ENCODE results near the gene CFL1.
"Not testable (repeated sequence)": the region's sequence is repeated elsewhere in the genome, so short reads cannot be mapped to it uniquely, and the experiment has no call there.

Gene CFL1

DNA sequence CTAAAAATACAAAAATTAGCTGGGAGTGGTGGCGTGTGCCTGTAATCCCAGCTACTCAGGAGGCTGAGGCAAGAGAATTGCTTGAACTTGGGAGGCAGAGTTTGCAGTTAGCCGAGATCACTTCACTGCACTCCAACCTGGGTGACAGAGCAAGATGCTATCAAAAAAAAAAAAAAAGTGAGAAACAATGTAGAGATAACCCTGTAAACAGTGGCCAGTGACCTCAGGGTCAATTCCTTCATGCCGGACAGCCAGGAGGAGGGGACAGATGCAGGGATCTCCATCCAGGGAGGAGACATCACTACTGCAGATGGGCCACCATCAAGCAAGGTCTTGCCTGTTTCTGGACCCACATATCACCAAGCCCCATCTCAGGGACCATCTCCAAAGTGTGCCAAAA lies 10.2 kb downstream of the CFL1 start:
- in situ Hi-C loops (cut with HindIII; ENCODE audit: low sequenced_read_pairs) = no loop called here
- DNase-seq (ENCODE audit: low read depth) = no peak
- TF ChIP-seq CTCF (IDR thresholded peaks at IDR 0.05; ENCODE audit: low read depth, low read length, missing control alignments) = no peak
- no peak overlapping the region for H3K4me3 ChIP-seq (ENCODE audit: low read depth, low read length)

- in situ Hi-C loops (cut with HindIII; ENCODE audit: low sequenced_read_pairs) = no loop called here
- TF ChIP-seq CTCF (IDR thresholded peaks at IDR 0.05; ENCODE audit: low read depth, low read length, missing control alignments) = no peak
- H3K4me3 ChIP-seq (ENCODE audit: low read depth, low read length) = no peak overlapping the region
- DNase-seq (ENCODE audit: low read depth) = no peak
Measured at GRCh38 chr11:65844231-65844872, 13.6 kb downstream of the CFL1 start.

DNA sequence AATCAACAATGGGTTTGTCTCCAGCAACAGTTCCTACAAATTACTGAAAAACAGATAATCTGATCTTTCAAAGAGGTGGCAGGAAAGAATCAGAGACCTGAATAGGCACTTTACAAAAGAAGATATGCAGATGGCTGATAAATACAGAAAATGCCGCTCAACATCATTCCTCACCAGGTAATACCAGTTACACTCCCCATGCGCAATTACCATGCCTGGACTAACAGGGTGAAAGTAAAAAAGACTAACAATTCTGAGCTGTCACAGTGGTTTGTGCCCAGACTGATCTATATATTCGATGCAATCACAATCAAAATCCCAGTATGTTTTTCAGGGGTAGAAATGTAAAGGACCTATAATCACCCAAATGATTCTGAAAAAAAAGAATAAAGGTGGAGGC lies 14.2 kb downstream of the CFL1 start:
- no peak for DNase-seq (ENCODE audit: low read depth)
- no peak overlapping the region for H3K4me3 ChIP-seq (ENCODE audit: low read depth, low read length)
- TF ChIP-seq CTCF (IDR thresholded peaks at IDR 0.05; ENCODE audit: low read depth, low read length, missing control alignments) = no peak
- in situ Hi-C loops (cut with HindIII; ENCODE audit: low sequenced_read_pairs) = no loop called here

DNA sequence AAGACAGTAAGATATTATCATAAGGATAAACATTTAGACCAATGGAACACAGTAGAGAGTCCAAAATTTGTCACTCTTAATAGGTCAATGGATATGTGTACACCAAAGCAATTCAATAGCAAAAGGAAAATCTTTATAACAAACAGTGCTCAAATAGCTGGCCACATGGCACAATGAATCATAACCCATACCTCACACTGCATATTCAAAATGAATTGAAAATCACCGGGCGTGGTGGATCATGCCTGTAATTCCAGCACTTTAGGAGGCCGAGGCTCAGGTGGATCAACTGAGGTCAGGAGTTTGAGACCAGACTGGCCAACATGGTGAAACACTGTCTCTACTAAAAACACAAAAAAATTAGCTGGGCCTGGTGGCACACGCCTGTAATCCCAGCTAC lies 15.8 kb downstream of the CFL1 start:
- in situ Hi-C loops (cut with HindIII; ENCODE audit: low sequenced_read_pairs) = no loop called here
- H3K4me3 ChIP-seq (ENCODE audit: low read depth, low read length) = no peak overlapping the region
- DNase-seq (ENCODE audit: low read depth) = no peak
- no peak for TF ChIP-seq CTCF (IDR thresholded peaks at IDR 0.05; ENCODE audit: low read depth, low read length, missing control alignments)

- H3K4me3 ChIP-seq (ENCODE audit: low read depth, low read length) = peak overlapping the region; percentile 74
- no peak for DNase-seq (ENCODE audit: low read depth)
- in situ Hi-C loops (cut with HindIII; ENCODE audit: low sequenced_read_pairs) = no loop called here
- TF ChIP-seq CTCF (IDR thresholded peaks at IDR 0.05; ENCODE audit: low read depth, low read length, missing control alignments) = no peak
Measured at GRCh38 chr11:65834202-65834601, 23.8 kb downstream of the CFL1 start.

GRCh38 chr11:65833297-65834030 lies 24.5 kb downstream of the CFL1 start, which contains the start of gene SNX32:
SNX32 (plus strand) TSS chr11:65833963; CDS start chr11:65834066, 103 bp downstream.
- DNase-seq (ENCODE audit: low read depth) = peak; percentile 80
- in situ Hi-C loops (cut with HindIII; ENCODE audit: low sequenced_read_pairs) = no loop called here
- TF ChIP-seq CTCF (IDR thresholded peaks at IDR 0.05; ENCODE audit: low read depth, low read length, missing control alignments) = no peak
- peak within 1 kb of the TSS; percentile 74 for H3K4me3 ChIP-seq (ENCODE audit: low read depth, low read length)

DNA sequence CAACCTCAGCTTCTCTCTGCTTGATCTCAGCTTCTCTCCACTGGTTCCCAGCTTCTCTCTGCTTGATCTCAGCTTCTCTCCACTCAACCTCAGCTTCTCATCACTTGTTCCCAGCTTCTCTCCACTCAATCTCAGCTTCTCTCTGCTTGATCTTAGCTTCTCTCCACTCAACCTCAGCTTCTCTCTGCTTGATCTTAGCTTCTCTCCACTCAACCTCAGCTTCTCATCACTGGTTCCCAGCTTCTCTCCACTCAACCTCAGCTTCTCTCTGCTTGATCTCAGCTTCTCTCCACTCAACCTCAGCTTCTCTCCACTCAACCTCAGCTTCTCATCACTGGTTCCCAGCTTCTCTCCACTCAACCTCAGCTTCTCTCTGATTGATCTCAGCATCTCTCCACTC lies 25.7 kb downstream of the CFL1 start:
- DNase-seq (ENCODE audit: low read depth); in situ Hi-C loops (cut with HindIII; ENCODE audit: low sequenced_read_pairs); H3K4me3 ChIP-seq (ENCODE audit: low read depth, low read length): not testable (repeated sequence)
